ENCODE measurements around the gene USPL1.
A peak's percentile ranks its signal among the peaks of the same experiment; 100 is the strongest.
"Not testable (repeated sequence)": the region's sequence is repeated elsewhere in the genome, so short reads cannot be mapped to it uniquely, and the experiment has no call there.

The USPL1 gene

GRCh38 chr13:30616927-30617314 is 799 bp upstream of the USPL1 start:
- peak; percentile 56 for DNase-seq

- peak; percentile 24 for DNase-seq
These were observed 638 bp downstream of the USPL1 start for GRCh38 chr13:30618186-30618929.

- no peak for DNase-seq
These were observed 1.2 kb downstream of the USPL1 start for GRCh38 chr13:30618930-30619279.

GRCh38 chr13:30619731-30620130 is 2.0 kb downstream of the USPL1 start:
- DNase-seq, result no peak

GRCh38 chr13:30620941-30621340 is 3.2 kb downstream of the USPL1 start:
- DNase-seq, result no peak

- no peak for DNase-seq
These were observed 4.8 kb downstream of the USPL1 start for GRCh38 chr13:30622551-30622950.

- no peak for DNase-seq
These were observed 5.7 kb downstream of the USPL1 start for GRCh38 chr13:30623392-30623791.

GRCh38 chr13:30624630-30625029 is 6.9 kb downstream of the USPL1 start:
- no peak for DNase-seq

GRCh38 chr13:30629527-30629926 is 11.8 kb downstream of the USPL1 start:
- no peak for DNase-seq

- DNase-seq, result no peak
These were observed 16.1 kb downstream of the USPL1 start for GRCh38 chr13:30633861-30634260.

- no peak for DNase-seq
These were observed 17.1 kb downstream of the USPL1 start for GRCh38 chr13:30634838-30635237.

GRCh38 chr13:30638301-30638700 is 20.6 kb downstream of the USPL1 start:
- no peak for DNase-seq

- DNase-seq, result no peak
These were observed 22.0 kb downstream of the USPL1 start for GRCh38 chr13:30639671-30640070.

GRCh38 chr13:30641173-30641572 is 23.5 kb downstream of the USPL1 start:
- DNase-seq, result not testable (repeated sequence)

GRCh38 chr13:30645629-30646028 is 27.9 kb downstream of the USPL1 start:
- DNase-seq, result no peak

- no peak for DNase-seq
These were observed 29.7 kb downstream of the USPL1 start for GRCh38 chr13:30647420-30647819.

GRCh38 chr13:30647824-30648521 is 30.3 kb downstream of the USPL1 start:
- no peak for DNase-seq

GRCh38 chr13:30648522-30649012 is 30.8 kb downstream of the USPL1 start:
- DNase-seq, result no peak

- DNase-seq, result not testable (repeated sequence)
These were observed 33.9 kb downstream of the USPL1 start for GRCh38 chr13:30651648-30652047.

GRCh38 chr13:30652746-30653386 is 35.1 kb downstream of the USPL1 start:
- no peak for DNase-seq

GRCh38 chr13:30654430-30654829 is 36.7 kb downstream of the USPL1 start:
- DNase-seq, result no peak

GRCh38 chr13:30656178-30656577 is 38.5 kb downstream of the USPL1 start:
- DNase-seq, result no peak

GRCh38 chr13:30659980-30660379 is 42.3 kb downstream of the USPL1 start:
- no peak for DNase-seq

- no peak for DNase-seq
These were observed 43.1 kb downstream of the USPL1 start for GRCh38 chr13:30660796-30661195.

All from CD4-positive, alpha-beta T cell treated with Interleukin-6 for 4 hours (primary cell).